CD8-positive, alpha-beta memory T cell (primary cell): ENCODE results near the gene DPCD. TPM values are rescaled to one million over a fixed set of nuclear protein-coding genes. Genes with fewer than 3 reads are reported as not detected.

Source experiments
- CTCF ChIA-PET: fragments of 350-600 bp; sonication (Branson Sonifier 250); formaldehyde crosslinking; loops from one replicate; lab custom pipeline; 2021; ENCODE audit warnings: antibody characterized with exemption; lab: Charles Lee
- POLR2A ChIA-PET: fragments of 350-600 bp; sonication (Branson Sonifier 250); formaldehyde crosslinking; loops from one replicate; lab custom pipeline; 2021; ENCODE audit warnings: antibody characterized with exemption; lab: Charles Lee
- DNase-seq, 5 donors: peaks; one replicate each; pipeline versions ENCODE4 v3.0.0 to v3.0.0-alpha.2; 2020 to 2022; ENCODE audit warnings: mixed read lengths in 1 of 5
- H3K27ac ChIP-seq: one replicate; pipeline ENCODE4 v1.7.0; 2013; ENCODE audit warnings: low read depth, mild to moderate bottlenecking, low read length, moderate library complexity
- H3K27me3 ChIP-seq: 2 replicates; pipeline ENCODE4 v1.7.0; 2013; ENCODE audit warnings: low read length, mild to moderate bottlenecking; ENCODE audit not compliant: insufficient read depth, poor library complexity, severe bottlenecking
- H3K36me3 ChIP-seq: 2 replicates; pipeline ENCODE4 v1.7.0; 2013; ENCODE audit warnings: mild to moderate bottlenecking, low read length, moderate library complexity; ENCODE audit not compliant: insufficient read depth
- H3K4me1 ChIP-seq: 2 replicates; pipeline ENCODE4 v1.7.0; 2013; ENCODE audit warnings: mild to moderate bottlenecking, low read length, moderate library complexity; ENCODE audit not compliant: insufficient read depth
- H3K4me3 ChIP-seq: 2 replicates; pipeline ENCODE4 v1.7.0; 2013; ENCODE audit warnings: mild to moderate bottlenecking, low read length
- H3K9me3 ChIP-seq: 2 replicates; pipeline ENCODE4 v1.7.0; 2013; ENCODE audit warnings: mild to moderate bottlenecking, low read length
- H3K27ac Mint-ChIP-seq, 8 donors: one replicate each; pipeline ENCODE4 v1.8.0; 2020 to 2021; ENCODE audit warnings: mixed read lengths in 8 of 8, mild to moderate bottlenecking in 6 of 8, inconsistent platforms in 3 of 8, moderate library complexity in 3 of 8
- H3K27me3 Mint-ChIP-seq, 2 donors: one replicate each; pipeline ENCODE4 v1.8.0; 2020 to 2021; ENCODE audit warnings: mixed read lengths in 2 of 2, mild to moderate bottlenecking in 1 of 2, moderate library complexity in 1 of 2
- H3K36me3 Mint-ChIP-seq, 3 donors: one replicate each; pipeline ENCODE4 v1.8.0; 2020 to 2021; ENCODE audit warnings: mixed read lengths in 3 of 3, inconsistent platforms in 1 of 3, mild to moderate bottlenecking in 1 of 3
- H3K4me1 Mint-ChIP-seq, 3 donors: one replicate each; pipeline ENCODE4 v1.8.0; 2020 to 2021; ENCODE audit warnings: mixed read lengths in 3 of 3, inconsistent platforms in 1 of 3, mild to moderate bottlenecking in 1 of 3
- H3K4me3 Mint-ChIP-seq, 7 donors: one replicate each; pipeline ENCODE4 v1.8.0; 2020 to 2021; ENCODE audit warnings: mixed read lengths in 7 of 7, mild to moderate bottlenecking in 6 of 7, moderate library complexity in 4 of 7, inconsistent platforms in 2 of 7
- H3K9me3 Mint-ChIP-seq, 5 donors: one replicate each; pipeline ENCODE4 v1.8.0; 2020 to 2022; ENCODE audit warnings: mixed read lengths in 5 of 5, mild to moderate bottlenecking in 3 of 5, moderate library complexity in 2 of 5, inconsistent platforms in 1 of 5
- polyA plus RNA-seq: library from polyadenylated mRNA; unstranded; fragments of 300-500 nt; fragmentation: Illumina TruSeq; gene quantifications from one replicate; pipeline ENCODE4 v1.2.3, GENCODE V29; 2021
- total RNA-seq, 2 experiments: library from RNA; stranded (reverse); gene quantifications; one replicate each; pipeline ENCODE4 v1.2.3, GENCODE V29; 2021

The DPCD gene
- total and polyA plus RNA-seq, 3 experiments from 2014 or later = 0.75 to 22.6 (median 21.0) TPM

- CTCF ChIA-PET = interaction anchor here (0.7 kb wide), 1 partner anchor 11 kb away, joined by 3 read pairs; no protein-coding TSS in a partner anchor
These were observed 25.5 kb downstream of the DPCD start for GRCh38 chr10:101613646-101614045.

GRCh38 chr10:101614663-101615524 is 26.8 kb downstream of the DPCD start:
- no peak overlapping the region for H3K4me3 ChIP-seq
- no peak overlapping the region for H3K27ac ChIP-seq
- no peaks in the 10 kb centered on the region for H3K27me3 ChIP-seq
- CTCF ChIA-PET = interaction anchor here (1.2 kb wide), 1 partner anchor 12 kb away, joined by 3 read pairs; no protein-coding TSS in a partner anchor
- no peak for DNase-seq
- peaks cover 0 to 83% (median 5%) of the 10 kb centered on the region in 3 donors for H3K36me3 Mint-ChIP-seq
- peak overlapping the region in 4 of 8 donors; percentile 27 to 50 (median 34) for H3K27ac Mint-ChIP-seq
- peaks cover 33% of the 10 kb centered on the region for H3K36me3 ChIP-seq
- peaks cover 0 to 3% (median 3%) of the 10 kb centered on the region in 3 donors for H3K4me1 Mint-ChIP-seq
- no peaks in the 10 kb centered on the region for H3K27me3 Mint-ChIP-seq
- H3K4me3 Mint-ChIP-seq = no peak overlapping the region
- no peaks in the 10 kb centered on the region for H3K9me3 Mint-ChIP-seq
- no peaks in the 10 kb centered on the region for H3K9me3 ChIP-seq
- POLR2A ChIA-PET = no interaction called here
- no peaks in the 10 kb centered on the region for H3K4me1 ChIP-seq

More at GRCh38 chr10:101613646-101614045, 25.5 kb downstream of the DPCD start:
- Mint-ChIP-seq H3K4me1 (peaks cover 0 to 3% (median 3%) of the 10 kb centered on the region in 3 donors), H3K27me3 (no peaks in the 10 kb centered on the region), H3K36me3 (peaks cover 0 to 86% (median 5%) of the 10 kb centered on the region in 3 donors), H3K9me3 (no peaks in the 10 kb centered on the region), H3K27ac (peak overlapping the region in 4 of 8 donors; percentile 5 to 76 (median 50)), H3K4me3 (no peak overlapping the region)
- no peaks in the 10 kb centered on the region for H3K4me1 ChIP-seq
- no peaks in the 10 kb centered on the region for H3K27me3 ChIP-seq
- H3K27ac ChIP-seq = no peak overlapping the region
- H3K9me3 ChIP-seq = no peaks in the 10 kb centered on the region
- H3K4me3 ChIP-seq = no peak overlapping the region
- POLR2A ChIA-PET = no interaction called here
- peaks cover 40% of the 10 kb centered on the region for H3K36me3 ChIP-seq
- DNase-seq = no peak

GRCh38 chr10:101615525-101616116 is 27.5 kb downstream of the DPCD start:
- no peaks in the 10 kb centered on the region for H3K27me3 Mint-ChIP-seq
- peaks cover 0 to 3% (median 3%) of the 10 kb centered on the region in 3 donors for H3K4me1 Mint-ChIP-seq
- no peak overlapping the region for H3K4me3 ChIP-seq
- peak overlapping the region in 3 of 8 donors; percentile 76 to 82 (median 81) for H3K27ac Mint-ChIP-seq
- H3K27ac ChIP-seq = no peak overlapping the region
- ChIA-PET CTCF (no interaction called here), POLR2A (no interaction called here)
- H3K36me3 ChIP-seq = peaks cover 36% of the 10 kb centered on the region
- H3K27me3 ChIP-seq = no peaks in the 10 kb centered on the region
- H3K9me3 ChIP-seq = no peaks in the 10 kb centered on the region
- H3K4me3 Mint-ChIP-seq = no peak overlapping the region
- H3K36me3 Mint-ChIP-seq = peaks cover 0 to 83% (median 5%) of the 10 kb centered on the region in 3 donors
- no peaks in the 10 kb centered on the region for H3K4me1 ChIP-seq
- no peak for DNase-seq
- no peaks in the 10 kb centered on the region for H3K9me3 Mint-ChIP-seq

- Histone ChIP-seq H3K27me3 (no peaks in the 10 kb centered on the region), H3K4me1 (no peaks in the 10 kb centered on the region), H3K9me3 (no peaks in the 10 kb centered on the region), H3K27ac (no peak overlapping the region), H3K36me3 (peaks cover 35% of the 10 kb centered on the region), H3K4me3 (no peak overlapping the region)
- no peak for DNase-seq
- ChIA-PET CTCF (interaction anchor here (0.6 kb wide), 1 partner anchor 833 kb away, joined by 3 read pairs; no protein-coding TSS in a partner anchor), POLR2A (no interaction called here)
- H3K36me3 Mint-ChIP-seq = peaks cover 0 to 83% (median 3%) of the 10 kb centered on the region in 3 donors
- no peaks in the 10 kb centered on the region for H3K9me3 Mint-ChIP-seq
- H3K4me3 Mint-ChIP-seq = no peak overlapping the region
- H3K27ac Mint-ChIP-seq = peak overlapping the region in 3 of 8 donors; percentile 19 to 82 (median 68)
- H3K4me1 Mint-ChIP-seq = peaks cover 0 to 3% (median 3%) of the 10 kb centered on the region in 3 donors
- no peaks in the 10 kb centered on the region for H3K27me3 Mint-ChIP-seq
These were observed 28.4 kb downstream of the DPCD start for GRCh38 chr10:101616415-101617101.

- H3K4me3 Mint-ChIP-seq = no peak overlapping the region
- Histone ChIP-seq H3K4me1 (no peaks in the 10 kb centered on the region), H3K36me3 (peaks cover 30% of the 10 kb centered on the region), H3K9me3 (no peaks in the 10 kb centered on the region), H3K4me3 (no peak overlapping the region), H3K27me3 (no peaks in the 10 kb centered on the region), H3K27ac (no peak overlapping the region)
- peaks cover 0 to 3% (median 0%) of the 10 kb centered on the region in 3 donors for H3K4me1 Mint-ChIP-seq
- ChIA-PET CTCF (no interaction called here), POLR2A (no interaction called here)
- H3K36me3 Mint-ChIP-seq = peaks cover 0 to 83% (median 2%) of the 10 kb centered on the region in 3 donors
- H3K9me3 Mint-ChIP-seq = no peaks in the 10 kb centered on the region
- no peaks in the 10 kb centered on the region for H3K27me3 Mint-ChIP-seq
- DNase-seq = no peak
- H3K27ac Mint-ChIP-seq = peak overlapping the region in 5 of 8 donors; percentile 19 to 84 (median 73)
These were observed 29.1 kb downstream of the DPCD start for GRCh38 chr10:101617102-101617823.

GRCh38 chr10:101617824-101618568 is 29.9 kb downstream of the DPCD start:
- Histone ChIP-seq H3K4me3 (no peak overlapping the region), H3K9me3 (no peaks in the 10 kb centered on the region), H3K36me3 (peaks cover 30% of the 10 kb centered on the region), H3K27me3 (no peaks in the 10 kb centered on the region), H3K27ac (no peak overlapping the region), H3K4me1 (no peaks in the 10 kb centered on the region)
- Mint-ChIP-seq H3K4me1 (peaks cover 0 to 3% (median 0%) of the 10 kb centered on the region in 3 donors), H3K4me3 (no peak overlapping the region), H3K27me3 (no peaks in the 10 kb centered on the region), H3K36me3 (peaks cover 0 to 86% (median 4%) of the 10 kb centered on the region in 3 donors), H3K9me3 (no peaks in the 10 kb centered on the region), H3K27ac (peak overlapping the region in 4 of 8 donors; percentile 72 to 84 (median 74))
- POLR2A ChIA-PET = no interaction called here
- CTCF ChIA-PET = no interaction called here
- DNase-seq = no peak

- no peaks in the 10 kb centered on the region for H3K27me3 Mint-ChIP-seq
These were observed 30.8 kb downstream of the DPCD start for GRCh38 chr10:101618871-101619270.

More at GRCh38 chr10:101618871-101619270, 30.8 kb downstream of the DPCD start:
- H3K27ac Mint-ChIP-seq = peak overlapping the region in 3 of 8 donors; percentile 14 to 47 (median 27)
- CTCF ChIA-PET = interaction anchor here (1.1 kb wide), 1 partner anchor 11 kb away, joined by 3 read pairs; no protein-coding TSS in a partner anchor
- H3K4me3 Mint-ChIP-seq = no peak overlapping the region
- H3K36me3 ChIP-seq = peaks cover 33% of the 10 kb centered on the region
- peaks cover 0 to 88% (median 8%) of the 10 kb centered on the region in 3 donors for H3K36me3 Mint-ChIP-seq
- no peak overlapping the region for H3K4me3 ChIP-seq
- H3K27ac ChIP-seq = no peak overlapping the region
- H3K9me3 Mint-ChIP-seq = no peaks in the 10 kb centered on the region
- H3K27me3 ChIP-seq = no peaks in the 10 kb centered on the region
- no peaks in the 10 kb centered on the region for H3K4me1 ChIP-seq
- DNase-seq = no peak
- peaks cover 0 to 4% (median 3%) of the 10 kb centered on the region in 3 donors for H3K4me1 Mint-ChIP-seq
- POLR2A ChIA-PET = no interaction called here
- no peaks in the 10 kb centered on the region for H3K9me3 ChIP-seq
